K562 (cell line): ENCODE results near the gene EWSR1. TPM values are rescaled to one million over a fixed set of nuclear protein-coding genes. Genes with fewer than 3 reads are reported as not detected.

Experiments
- ADNP ChIP-seq: fragments of 200-800 bp; sonication (Bioruptor generic); IDR thresholded peaks from 2 replicates; pipeline ENCODE4 v1.6.1; 2016; ENCODE audit warnings: missing genetic modification characterization, missing compliant biosample characterization
- DPF2 ChIP-seq: fragments of 450-650 bp; IDR thresholded peaks from 2 replicates; pipeline ENCODE4 v1.6.1; 2016
- ELF1 ChIP-seq: fragments of 200-800 bp; sonication (Bioruptor generic); IDR thresholded peaks from 2 replicates; pipeline ENCODE4 v1.6.1; 2016; ENCODE audit warnings: missing genetic modification characterization, missing compliant biosample characterization
- ESRRA ChIP-seq: fragments of 450-650 bp; IDR thresholded peaks from 2 replicates; pipeline ENCODE4 v1.6.1; 2014; ENCODE audit warnings: low read depth, mild to moderate bottlenecking, moderate library complexity, borderline replicate concordance
- FOSL1 ChIP-seq: fragments of 200-800 bp; sonication (Bioruptor generic); conservative IDR thresholded peaks from 2 replicates; pipeline ENCODE4 v1.6.1; 2016; ENCODE audit warnings: missing genetic modification characterization, missing compliant biosample characterization
- FOXM1 ChIP-seq, 2 experiments: fragments of 450-650 bp in 1 of 2; sonication (generic) in 1 of 2; formaldehyde crosslinking in 1 of 2; IDR thresholded peaks; 2 replicates each; pipeline versions ENCODE4 v1.6.1 to v1.9.0; 2017 to 2022; ENCODE audit warnings: low read depth in 2 of 2, mild to moderate bottlenecking in 2 of 2, missing genetic modification reagents in 1 of 2, moderate library complexity in 1 of 2
- IFI16 ChIP-seq: fragments of 250-450 bp; sonication (Bioruptor Pico); IDR thresholded peaks from 2 replicates; pipeline ENCODE4 v2.1.2; 2022; ENCODE audit warnings: mild to moderate bottlenecking, inconsistent platforms
- NCOA1 ChIP-seq: fragments of 450-650 bp; IDR thresholded peaks from 2 replicates; pipeline ENCODE4 v1.6.1; 2016; ENCODE audit warnings: low read depth
- NCOR1 ChIP-seq: fragments of 450-650 bp; IDR thresholded peaks from 2 replicates; pipeline ENCODE4 v1.6.1; 2016; ENCODE audit warnings: mild to moderate bottlenecking, moderate library complexity
- NFE2 ChIP-seq: IDR thresholded peaks from 2 replicates; pipeline ENCODE4 v1.6.1; 2014; ENCODE audit warnings: antibody characterized with exemption, low read depth
- NR3C1 ChIP-seq: sonication (generic); formaldehyde crosslinking; IDR thresholded peaks from 2 replicates; pipeline ENCODE4 v1.8.1; 2022; ENCODE audit warnings: missing genetic modification reagents
- POLR2A ChIP-seq: fragments of 450-650 bp; conservative IDR thresholded peaks from 2 replicates; pipeline ENCODE4 v1.6.1; 2016
- RBBP5 ChIP-seq: fragments of 200-600 bp; sonication (generic); IDR thresholded peaks from 2 replicates; pipeline ENCODE4 v1.6.1; 2012; ENCODE audit warnings: borderline replicate concordance, mild to moderate bottlenecking, low read length, control low read depth, inconsistent platforms; ENCODE audit not compliant: insufficient read depth, poor library complexity, severe bottlenecking
- SIN3A ChIP-seq, 2 experiments: fragments of 150-350 bp in 1 of 2; IDR thresholded peaks; 2 replicates each; pipeline ENCODE4 v1.6.1; 2011 to 2016; ENCODE audit warnings: borderline replicate concordance in 2 of 2, low read depth in 2 of 2, low read length in 2 of 2, mild to moderate bottlenecking in 2 of 2, moderate library complexity in 2 of 2; ENCODE audit not compliant: control insufficient read depth in 1 of 2
- SMC3 ChIP-seq: conservative IDR thresholded peaks from 2 replicates; pipeline ENCODE4 v1.6.1; 2011; ENCODE audit warnings: low read depth, low read length, improper control_type of control experiment; ENCODE audit not compliant: insufficient read depth
- TEAD2 ChIP-seq: fragments of 450-650 bp; IDR thresholded peaks from 2 replicates; pipeline ENCODE4 v1.6.1; 2016; ENCODE audit warnings: missing genetic modification characterization, control low read depth, missing compliant biosample characterization
- YY1 ChIP-seq, 3 experiments: IDR thresholded peaks; 2 replicates each; pipeline ENCODE4 v1.6.1; 2011; ENCODE audit warnings: low read length in 2 of 3, mild to moderate bottlenecking in 2 of 3, moderate library complexity in 2 of 3, borderline replicate concordance in 1 of 3, control low read depth in 1 of 3, low read depth in 1 of 3; ENCODE audit not compliant: insufficient read depth in 3 of 3, insufficient replicate concordance in 2 of 3, control insufficient read depth in 1 of 3, insufficient read length in 1 of 3; ENCODE audit errors: extremely low read depth in 1 of 3
- polyA plus RNA-seq, 8 experiments: library from polyadenylated mRNA; depleted of rRNA in 4 of 8; stranded (reverse) in 5 of 8; unstranded in 3 of 8; fragments of >200 nt; fragmentation: Nextera tagmentation in 2 of 8; fragmentation: Illumina TruSeq in 1 of 8; extraction: Ambion mirVana in 2 of 8; extraction: Trizol in 1 of 8; gene quantifications; 2 replicates each; pipeline versions ENCODE4 v1.2.1 to v1.2.3, GENCODE V29; 2011 to 2014; ENCODE audit warnings: inconsistent platforms in 1 of 8, missing spikeins in 1 of 8
- total RNA-seq, 7 experiments: library from RNA; depleted of rRNA in 6 of 7; stranded (reverse); fragments of >200 nt in 6 of 7; fragmentation: Illumina TruSeq in 2 of 7; extraction: Trizol in 2 of 7; gene quantifications; 2 replicates each; pipeline versions ENCODE4 v1.2.1 to v1.2.3, GENCODE V29; 2011 to 2021; ENCODE audit warnings: low replicate concordance in 1 of 7
- TF ChIP-seq, protein P1 (sequence below), 2 experiments: fragments of 200-800 bp in 1 of 2; sonication (Bioruptor generic) in 1 of 2; sonication (generic) in 1 of 2; formaldehyde crosslinking in 1 of 2; IDR thresholded peaks in 1 of 2; conservative IDR thresholded peaks in 1 of 2; 2 replicates each; pipeline versions ENCODE4 v1.5.0 to v1.6.1; 2016 to 2020; ENCODE audit warnings: missing compliant biosample characterization in 1 of 2, missing genetic modification characterization in 1 of 2, missing genetic modification reagents in 1 of 2
- TF ChIP-seq, protein P2 (sequence below): fragments of 250-450 bp; sonication (Bioruptor Pico); IDR thresholded peaks from 2 replicates; pipeline ENCODE4 v1.8.0; 2021; ENCODE audit warnings: borderline replicate concordance, mild to moderate bottlenecking, moderate library complexity; ENCODE audit not compliant: poor library complexity, severe bottlenecking
- TF ChIP-seq, protein P3 (sequence below): sonication (generic); formaldehyde crosslinking; IDR thresholded peaks from 2 replicates; pipeline ENCODE4 v1.8.1; 2022; ENCODE audit warnings: missing genetic modification reagents
- TF ChIP-seq, protein P4 (sequence below), 2 experiments: IDR thresholded peaks; 2 replicates each; pipeline ENCODE4 v1.6.1; 2011; ENCODE audit warnings: borderline replicate concordance in 1 of 2, control low read depth in 1 of 2, low read depth in 1 of 2, low read length in 1 of 2, mild to moderate bottlenecking in 1 of 2, mixed read lengths in 1 of 2, moderate library complexity in 1 of 2; ENCODE audit not compliant: insufficient read depth in 1 of 2, insufficient read length in 1 of 2, poor library complexity in 1 of 2, severe bottlenecking in 1 of 2; ENCODE audit errors: extremely low read depth in 1 of 2

The EWSR1 gene
- total and polyA plus RNA-seq, 9 of the 15 experiments (the other 6 are each of a cell fraction or from before 2014, with no cell fraction given): 83.3 to 450 (median 239) TPM

DNA sequence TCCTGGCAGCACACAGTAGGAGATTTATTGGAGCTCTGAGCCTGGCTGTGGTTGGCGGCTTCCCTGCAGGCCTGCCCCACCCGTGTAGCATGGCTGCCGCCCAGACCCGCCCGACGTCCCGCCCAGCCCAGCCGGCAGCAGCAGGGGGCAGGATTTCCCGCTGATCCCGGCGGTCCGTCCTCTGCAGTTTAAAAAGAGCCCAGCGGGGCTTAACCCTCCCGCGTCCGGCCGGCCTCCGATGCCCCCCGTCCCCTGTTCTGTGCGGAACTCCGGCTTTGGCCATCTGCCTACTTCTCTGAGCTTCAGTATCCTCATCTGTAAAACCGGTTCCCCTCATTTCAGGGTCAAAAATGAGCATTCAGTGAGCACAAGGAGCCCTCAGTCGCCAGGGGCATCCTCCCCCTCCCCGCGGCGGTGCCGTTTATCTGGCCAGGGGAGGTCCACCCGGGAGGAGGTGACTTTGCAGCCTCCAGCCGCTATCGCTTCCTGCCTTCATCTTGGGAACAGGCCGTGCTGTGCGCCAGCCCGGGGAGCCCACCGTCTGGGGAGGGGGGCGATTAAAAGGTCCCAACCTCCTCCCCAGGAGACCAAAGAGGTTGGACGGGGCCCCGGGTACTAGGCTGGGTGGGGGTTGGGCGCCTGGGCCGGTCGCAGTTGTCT lies 38.2 kb downstream of the EWSR1 start, which contains the start of gene GAS2L1 (continued):
- TF ChIP-seq, protein P1, sequence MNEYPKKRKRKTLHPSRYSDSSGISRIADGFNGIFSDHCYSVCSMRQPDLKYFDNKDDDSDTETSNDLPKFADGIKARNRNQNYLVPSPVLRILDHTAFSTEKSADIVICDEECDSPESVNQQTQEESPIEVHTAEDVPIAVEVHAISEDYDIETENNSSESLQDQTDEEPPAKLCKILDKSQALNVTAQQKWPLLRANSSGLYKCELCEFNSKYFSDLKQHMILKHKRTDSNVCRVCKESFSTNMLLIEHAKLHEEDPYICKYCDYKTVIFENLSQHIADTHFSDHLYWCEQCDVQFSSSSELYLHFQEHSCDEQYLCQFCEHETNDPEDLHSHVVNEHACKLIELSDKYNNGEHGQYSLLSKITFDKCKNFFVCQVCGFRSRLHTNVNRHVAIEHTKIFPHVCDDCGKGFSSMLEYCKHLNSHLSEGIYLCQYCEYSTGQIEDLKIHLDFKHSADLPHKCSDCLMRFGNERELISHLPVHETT (CRISPR knock-in tag; conservative IDR thresholded peaks at IDR 0.05 in 1 of 2, IDR thresholded peaks at IDR 0.05 in 1 of 2): peak in 1 of 2 experiments; percentile 73; a peak in 2 of 4 replicates
- TF ChIP-seq RBBP5 (peak; percentile 67), FOSL1 (no peak), NR3C1 (CRISPR knock-in tag) (no peak), FOXM1 (IDR thresholded peaks at IDR 0.05; ENCODE audit: low read depth) (peak; percentile 64), FOXM1 (CRISPR knock-in tag; IDR thresholded peaks at IDR 0.05; ENCODE audit: low read depth) (peak; percentile 13; the same call in 1 of the 2 replicates), NCOA1 (0 out of 2 replicates have a peak, but pooled peaks have one; percentile 46), IFI16 (CRISPR knock-in tag) (no peak), SIN3A (IDR thresholded peaks at IDR 0.05; ENCODE audit: borderline replicate concordance in 2 of 2, control insufficient read depth in 1 of 2, low read depth in 2 of 2, low read length in 2 of 2) (peak in 1 of 2 experiments; percentile 36; a peak in 1 of 4 replicates), TEAD2 (tag) (no peak), NFE2 (0 out of 2 replicates have a peak, but pooled peaks have one; percentile 47), ESRRA (peak; percentile 16; the same call in 1 of the 2 replicates), DPF2 (peak; percentile 59; the same call in 1 of the 2 replicates), YY1 (IDR thresholded peaks at IDR 0.05; ENCODE audit: borderline replicate concordance in 1 of 3, control insufficient read depth in 1 of 3, extremely low read depth in 1 of 3, insufficient read depth in 3 of 3, insufficient read length in 1 of 3, insufficient replicate concordance in 2 of 3, low read depth in 1 of 3, low read length in 2 of 3) (peak in 2 of 3 experiments; percentile 70 to 88), ADNP (tag) (0 out of 2 replicates have a peak, but pooled peaks have one; percentile 28), POLR2A (peak; percentile 67), SMC3 (no peak), NCOR1 (0 out of 2 replicates have a peak, but pooled peaks have one; percentile 25), ELF1 (tag) (peak; percentile 61)
- TF ChIP-seq, protein P2, sequence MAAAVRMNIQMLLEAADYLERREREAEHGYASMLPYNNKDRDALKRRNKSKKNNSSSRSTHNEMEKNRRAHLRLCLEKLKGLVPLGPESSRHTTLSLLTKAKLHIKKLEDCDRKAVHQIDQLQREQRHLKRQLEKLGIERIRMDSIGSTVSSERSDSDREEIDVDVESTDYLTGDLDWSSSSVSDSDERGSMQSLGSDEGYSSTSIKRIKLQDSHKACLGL (CRISPR knock-in tag): no peak
- TF ChIP-seq, protein P3, sequence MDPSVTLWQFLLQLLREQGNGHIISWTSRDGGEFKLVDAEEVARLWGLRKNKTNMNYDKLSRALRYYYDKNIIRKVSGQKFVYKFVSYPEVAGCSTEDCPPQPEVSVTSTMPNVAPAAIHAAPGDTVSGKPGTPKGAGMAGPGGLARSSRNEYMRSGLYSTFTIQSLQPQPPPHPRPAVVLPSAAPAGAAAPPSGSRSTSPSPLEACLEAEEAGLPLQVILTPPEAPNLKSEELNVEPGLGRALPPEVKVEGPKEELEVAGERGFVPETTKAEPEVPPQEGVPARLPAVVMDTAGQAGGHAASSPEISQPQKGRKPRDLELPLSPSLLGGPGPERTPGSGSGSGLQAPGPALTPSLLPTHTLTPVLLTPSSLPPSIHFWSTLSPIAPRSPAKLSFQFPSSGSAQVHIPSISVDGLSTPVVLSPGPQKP: no peak
- TF ChIP-seq, protein P4, sequence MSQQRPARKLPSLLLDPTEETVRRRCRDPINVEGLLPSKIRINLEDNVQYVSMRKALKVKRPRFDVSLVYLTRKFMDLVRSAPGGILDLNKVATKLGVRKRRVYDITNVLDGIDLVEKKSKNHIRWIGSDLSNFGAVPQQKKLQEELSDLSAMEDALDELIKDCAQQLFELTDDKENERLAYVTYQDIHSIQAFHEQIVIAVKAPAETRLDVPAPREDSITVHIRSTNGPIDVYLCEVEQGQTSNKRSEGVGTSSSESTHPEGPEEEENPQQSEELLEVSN (IDR thresholded peaks at IDR 0.05; ENCODE audit: borderline replicate concordance in 1 of 2, extremely low read depth in 1 of 2, insufficient read depth in 1 of 2, insufficient read length in 1 of 2, low read depth in 1 of 2, low read length in 1 of 2, poor library complexity in 1 of 2, severe bottlenecking in 1 of 2): peak in 1 of 2 experiments; percentile 74
